Thoracic aorta (tissue), 2 donors: ENCODE measurements around the gene HELZ2. TPM values are rescaled to one million over a fixed set of nuclear protein-coding genes. Genes with fewer than 3 reads are reported as not detected.
"Not testable (repeated sequence)": the region's sequence is repeated elsewhere in the genome, so short reads cannot be mapped to it uniquely, and the experiment has no call there.

ENCODE experiments used
- ATAC-seq: fragments of 150-250 bp; one replicate; pipeline ENCODE4 v1.8.0; 2017; ENCODE audit warnings: low read depth; ENCODE audit not compliant: insufficient number of reproducible peaks, low FRiP score
- DNase-seq: peaks from one replicate; pipeline ENCODE4 v3.0.0-alpha.2; 2020; ENCODE audit warnings: low spot score
- H3K27ac ChIP-seq, 2 donors: fragments of 200-600 bp; sonication (generic); 1 replicate in 1 of 2; 2 replicates in 1 of 2; pipeline ENCODE4 v1.5.1; 2016; ENCODE audit warnings: mild to moderate bottlenecking in 2 of 2, moderate library complexity in 2 of 2
- H3K27me3 ChIP-seq: fragments of 200-600 bp; sonication (generic); replicated peaks from 2 replicates; pipeline ENCODE4 v1.6.0; 2016; ENCODE audit warnings: mild to moderate bottlenecking; ENCODE audit not compliant: insufficient read depth
- H3K36me3 ChIP-seq: fragments of 200-600 bp; sonication (generic); one replicate; pipeline ENCODE4 v1.5.1; 2016
- H3K4me1 ChIP-seq, 2 donors: fragments of 200-600 bp; sonication (generic); 1 replicate in 1 of 2; 2 replicates in 1 of 2; pipeline versions ENCODE4 v1.5.1 to v1.6.0; 2016; ENCODE audit warnings: low read depth in 2 of 2, mild to moderate bottlenecking in 1 of 2; ENCODE audit not compliant: control insufficient read depth in 1 of 2
- H3K4me3 ChIP-seq: fragments of 200-600 bp; sonication (generic); 2 replicates; pipeline ENCODE4 v1.5.1; 2016; ENCODE audit warnings: mild to moderate bottlenecking
- H3K9me3 ChIP-seq: fragments of 200-600 bp; sonication (generic); 2 replicates; pipeline ENCODE4 v1.5.1; 2016
- total RNA-seq, 2 donors: library from RNA; depleted of rRNA; stranded (reverse); fragments of >200 nt; gene quantifications; one replicate each; pipeline versions ENCODE4 v1.1.0 to v1.2.3, GENCODE V29; 2016
- TF ChIP-seq, protein P1 (sequence below): fragments of 200-600 bp; sonication (generic); IDR thresholded peaks from one replicate; pipeline ENCODE4 v1.5.1; 2019; ENCODE audit warnings: antibody characterized with exemption

The HELZ2 gene
- total RNA-seq, 2 donors from 2014 or later = 45.2 to 50.3 TPM

DNA sequence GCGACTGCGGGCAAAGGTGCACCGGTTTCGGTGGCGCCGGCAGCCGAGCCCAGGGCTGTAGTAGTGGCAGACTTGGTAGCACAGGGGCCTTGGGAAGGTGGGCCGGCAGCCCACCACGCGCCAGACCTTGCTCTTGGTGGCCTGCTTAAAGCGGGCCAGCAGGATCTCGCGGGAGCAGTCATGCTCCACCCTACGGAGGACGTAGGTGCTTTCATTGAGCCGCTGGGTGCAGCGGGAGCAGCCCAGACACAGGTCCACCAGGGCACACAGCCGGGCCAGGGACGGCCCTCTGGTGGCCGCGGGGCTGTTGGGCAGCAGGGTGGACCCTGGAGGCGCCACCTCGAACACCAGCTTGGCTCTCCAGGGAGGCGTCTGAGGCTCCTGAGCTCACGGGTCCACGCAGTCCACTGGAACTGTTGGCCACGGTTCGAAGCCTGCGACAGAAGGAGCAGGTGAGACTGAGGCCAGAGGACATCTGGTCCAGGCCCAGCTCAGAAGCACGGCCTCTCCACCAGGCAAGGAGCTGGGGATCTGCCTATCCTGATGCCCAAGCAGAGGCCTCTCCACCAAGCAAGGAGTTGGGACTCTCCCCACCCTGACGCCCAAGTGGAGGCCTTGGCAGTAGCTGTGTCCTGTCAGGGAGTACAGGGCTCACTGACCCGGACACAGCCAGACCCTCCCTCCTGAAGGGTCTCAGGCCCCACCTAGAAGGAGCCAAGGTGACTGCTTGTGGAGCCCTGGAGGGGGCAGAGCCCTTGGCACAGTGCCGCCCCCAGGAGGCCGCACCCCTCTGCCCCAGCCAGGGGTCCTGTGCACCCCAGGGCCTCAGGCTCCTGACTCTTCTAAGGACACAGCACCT, 1.0 kb downstream of the HELZ2 start:
- H3K27ac ChIP-seq = no peak overlapping the region
- ATAC-seq = no peak
- H3K36me3 ChIP-seq = no peaks in the 10 kb centered on the region

GRCh38 chr20:63572071-63572787, 1.8 kb downstream of the HELZ2 start:
- Histone ChIP-seq H3K9me3 (no peaks in the 10 kb centered on the region), H3K27me3 (no peaks in the 10 kb centered on the region), H3K36me3 (no peaks in the 10 kb centered on the region), H3K4me1 (peaks cover 5 to 11% of the 10 kb centered on the region in 2 donors), H3K4me3 (no peak overlapping the region), H3K27ac (no peak overlapping the region)
- TF ChIP-seq, protein P1, sequence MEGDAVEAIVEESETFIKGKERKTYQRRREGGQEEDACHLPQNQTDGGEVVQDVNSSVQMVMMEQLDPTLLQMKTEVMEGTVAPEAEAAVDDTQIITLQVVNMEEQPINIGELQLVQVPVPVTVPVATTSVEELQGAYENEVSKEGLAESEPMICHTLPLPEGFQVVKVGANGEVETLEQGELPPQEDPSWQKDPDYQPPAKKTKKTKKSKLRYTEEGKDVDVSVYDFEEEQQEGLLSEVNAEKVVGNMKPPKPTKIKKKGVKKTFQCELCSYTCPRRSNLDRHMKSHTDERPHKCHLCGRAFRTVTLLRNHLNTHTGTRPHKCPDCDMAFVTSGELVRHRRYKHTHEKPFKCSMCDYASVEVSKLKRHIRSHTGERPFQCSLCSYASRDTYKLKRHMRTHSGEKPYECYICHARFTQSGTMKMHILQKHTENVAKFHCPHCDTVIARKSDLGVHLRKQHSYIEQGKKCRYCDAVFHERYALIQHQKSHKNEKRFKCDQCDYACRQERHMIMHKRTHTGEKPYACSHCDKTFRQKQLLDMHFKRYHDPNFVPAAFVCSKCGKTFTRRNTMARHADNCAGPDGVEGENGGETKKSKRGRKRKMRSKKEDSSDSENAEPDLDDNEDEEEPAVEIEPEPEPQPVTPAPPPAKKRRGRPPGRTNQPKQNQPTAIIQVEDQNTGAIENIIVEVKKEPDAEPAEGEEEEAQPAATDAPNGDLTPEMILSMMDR = no peak
- ATAC-seq (no peak), DNase-seq (no peak)

More for the DNA sequence above, 1.0 kb downstream of the HELZ2 start:
- no peak for DNase-seq
- no peaks in the 10 kb centered on the region for H3K9me3 ChIP-seq
- no peaks in the 10 kb centered on the region for H3K27me3 ChIP-seq
- peaks cover 5 to 11% of the 10 kb centered on the region in 2 donors for H3K4me1 ChIP-seq
- peak overlapping the region; percentile 90 for H3K4me3 ChIP-seq
- TF ChIP-seq, protein P1 = no peak

DNA sequence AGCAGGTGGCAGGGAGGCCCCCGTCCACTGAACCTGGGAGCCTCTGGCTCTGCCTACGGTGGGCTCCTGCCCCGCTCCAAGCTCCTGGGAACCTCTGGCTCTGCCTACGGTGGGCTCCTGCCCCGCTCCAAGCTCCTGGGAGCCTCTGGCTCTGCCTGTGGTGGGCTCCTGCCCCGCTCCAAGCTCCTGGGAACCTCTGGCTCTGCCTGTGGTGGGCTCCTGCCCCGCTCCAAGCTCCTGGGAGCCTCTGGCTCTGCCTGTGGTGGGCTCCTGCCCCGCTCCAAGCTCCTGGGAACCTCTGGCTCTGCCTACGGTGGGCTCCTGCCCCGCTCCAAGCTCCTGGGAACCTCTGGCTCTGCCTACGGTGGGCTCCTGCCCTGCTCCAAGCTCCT, 3.0 kb downstream of the HELZ2 start:
- not testable (repeated sequence) for H3K9me3 ChIP-seq, H3K36me3 ChIP-seq, ATAC-seq

DNA sequence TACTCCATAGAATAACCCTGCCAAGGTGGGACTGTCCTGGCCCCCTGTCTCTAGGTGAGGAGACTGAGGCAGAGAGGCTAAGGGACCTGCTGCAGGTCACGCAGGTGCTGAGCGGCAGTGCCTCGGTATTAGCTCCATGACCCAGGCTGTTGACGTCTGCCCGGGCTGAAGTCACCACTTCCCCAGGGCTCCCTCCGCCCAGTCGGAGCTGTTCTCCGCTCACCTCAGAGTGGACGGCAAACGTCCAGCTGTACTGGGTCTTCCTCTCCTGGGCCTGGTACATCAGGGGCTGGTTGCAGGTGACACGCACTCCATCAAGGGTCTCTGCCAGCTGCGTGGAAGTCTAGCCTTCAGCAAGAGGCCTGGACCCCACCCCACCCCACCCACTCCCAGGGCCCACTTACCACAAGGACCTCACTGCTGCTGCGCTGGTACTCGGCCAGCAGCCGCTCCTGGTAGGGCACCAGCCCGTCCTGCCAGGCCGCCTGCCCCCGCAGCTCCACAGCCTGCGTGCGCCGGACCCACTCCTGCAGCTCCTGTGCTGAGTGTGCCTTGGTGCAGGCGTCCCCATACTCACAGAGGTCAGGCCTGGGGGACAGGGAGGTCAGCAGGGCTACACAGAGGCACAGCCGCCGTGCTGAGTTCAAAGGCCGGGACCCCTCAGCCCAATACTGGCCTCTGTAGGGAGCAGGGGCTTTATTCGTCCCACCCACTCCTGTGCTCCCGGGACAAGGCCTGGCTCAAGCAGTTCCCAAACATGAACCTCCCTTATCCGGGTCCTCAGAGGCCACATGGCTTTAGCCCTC, 3.6 kb downstream of the HELZ2 start:
- H3K9me3 ChIP-seq = no peaks in the 10 kb centered on the region
- no peak overlapping the region for H3K27ac ChIP-seq
- ATAC-seq = no peak
- no peak overlapping the region for H3K4me3 ChIP-seq
- no peaks in the 10 kb centered on the region for H3K27me3 ChIP-seq
- no peak for DNase-seq
- peaks cover 5 to 11% of the 10 kb centered on the region in 2 donors for H3K4me1 ChIP-seq
- TF ChIP-seq, protein P1 = no peak
- no peaks in the 10 kb centered on the region for H3K36me3 ChIP-seq

More for the DNA sequence above, 3.0 kb downstream of the HELZ2 start:
- H3K27ac ChIP-seq, DNase-seq, H3K27me3 ChIP-seq, H3K4me3 ChIP-seq: not testable (repeated sequence)
- H3K4me1 ChIP-seq = peaks cover 5 to 11% of the 10 kb centered on the region in 2 donors

DNA sequence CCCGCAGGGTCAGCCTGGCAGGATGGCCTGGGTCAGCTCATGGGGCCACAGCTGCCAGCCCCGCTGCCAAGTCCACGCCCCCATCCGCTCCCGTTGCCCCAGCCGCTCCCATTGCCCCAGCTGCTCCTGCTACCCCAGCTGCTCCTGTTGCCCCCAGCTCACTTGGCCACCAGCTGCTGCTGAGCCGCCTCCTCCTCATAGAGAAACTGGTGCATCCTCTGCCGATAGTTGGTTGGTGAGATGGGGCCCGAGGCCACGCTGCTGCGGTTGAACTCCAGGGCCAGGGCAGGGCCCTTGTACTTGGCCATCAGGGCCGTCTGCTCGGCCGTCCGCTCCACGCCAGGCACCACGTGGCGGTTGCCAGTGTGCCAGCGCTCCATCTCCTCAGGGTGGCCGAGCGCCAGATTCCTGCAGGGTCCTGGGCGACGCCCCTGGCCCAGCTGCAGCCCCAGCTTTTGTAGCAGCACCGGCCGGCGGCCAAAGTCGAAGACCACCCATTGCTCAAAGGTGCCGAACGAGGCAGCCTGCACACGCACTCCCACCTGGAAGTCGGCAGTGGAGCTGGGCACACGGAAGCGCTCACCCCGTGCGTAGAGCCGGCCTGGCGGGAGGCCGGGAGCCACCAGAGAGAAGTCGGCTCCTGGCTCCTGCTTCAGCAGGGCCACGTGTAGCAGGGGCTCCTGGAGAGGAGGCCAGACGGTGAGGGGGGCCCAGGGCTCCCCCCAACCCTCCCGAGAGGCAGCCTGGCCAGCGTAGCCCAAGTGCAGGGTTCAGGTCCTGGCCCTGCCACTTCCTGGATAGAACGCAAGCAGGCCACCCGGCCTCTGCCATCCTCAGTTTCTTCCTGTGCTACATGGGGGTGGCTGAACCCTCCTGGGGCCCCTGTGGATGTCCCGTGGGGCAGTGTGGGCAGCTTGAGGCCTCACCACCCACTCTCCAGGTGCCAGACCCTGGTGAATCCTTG, 4.8 kb downstream of the HELZ2 start:
- no peak for DNase-seq
- Histone ChIP-seq H3K4me3 (no peak overlapping the region), H3K27me3 (no peaks in the 10 kb centered on the region), H3K36me3 (peaks cover 5% of the 10 kb centered on the region), H3K9me3 (no peaks in the 10 kb centered on the region), H3K4me1 (peaks cover 5 to 11% of the 10 kb centered on the region in 2 donors), H3K27ac (no peak overlapping the region)
- TF ChIP-seq, protein P1 = no peak
- no peak for ATAC-seq
